ENCODE results near the gene CADM2.

CADM2 gene

GRCh38 chr3:85801955-85802354 lies 843.2 kb downstream of the CADM2 start:
- TF ChIP-seq CTCF (IDR thresholded peaks at IDR 0.05; ENCODE audit: insufficient read depth, low read length, poor library complexity, severe bottlenecking) = peak; percentile 10
- H3K27me3 ChIP-seq (replicated peaks; ENCODE audit: control insufficient read depth, insufficient read depth, low read length) = no peaks in the 10 kb centered on the region
- no peak for DNase-seq (ENCODE audit: extremely low read depth, insufficient read length)
- no peaks in the 10 kb centered on the region for H3K36me3 ChIP-seq (ENCODE audit: control insufficient read depth, insufficient read depth, low read length)
- no peak overlapping the region for H3K4me3 ChIP-seq (replicated peaks; ENCODE audit: low read depth, low read length)

- TF ChIP-seq CTCF (IDR thresholded peaks at IDR 0.05; ENCODE audit: insufficient read depth, low read length, poor library complexity, severe bottlenecking) = no peak
- H3K27me3 ChIP-seq (replicated peaks; ENCODE audit: control insufficient read depth, insufficient read depth, low read length) = no peaks in the 10 kb centered on the region
- H3K36me3 ChIP-seq (ENCODE audit: control insufficient read depth, insufficient read depth, low read length) = no peaks in the 10 kb centered on the region
- H3K4me3 ChIP-seq (replicated peaks; ENCODE audit: low read depth, low read length) = no peak overlapping the region
- no peak for DNase-seq (ENCODE audit: extremely low read depth, insufficient read length)
Measured at GRCh38 chr3:85808755-85809154, 850.0 kb downstream of the CADM2 start.

DNA sequence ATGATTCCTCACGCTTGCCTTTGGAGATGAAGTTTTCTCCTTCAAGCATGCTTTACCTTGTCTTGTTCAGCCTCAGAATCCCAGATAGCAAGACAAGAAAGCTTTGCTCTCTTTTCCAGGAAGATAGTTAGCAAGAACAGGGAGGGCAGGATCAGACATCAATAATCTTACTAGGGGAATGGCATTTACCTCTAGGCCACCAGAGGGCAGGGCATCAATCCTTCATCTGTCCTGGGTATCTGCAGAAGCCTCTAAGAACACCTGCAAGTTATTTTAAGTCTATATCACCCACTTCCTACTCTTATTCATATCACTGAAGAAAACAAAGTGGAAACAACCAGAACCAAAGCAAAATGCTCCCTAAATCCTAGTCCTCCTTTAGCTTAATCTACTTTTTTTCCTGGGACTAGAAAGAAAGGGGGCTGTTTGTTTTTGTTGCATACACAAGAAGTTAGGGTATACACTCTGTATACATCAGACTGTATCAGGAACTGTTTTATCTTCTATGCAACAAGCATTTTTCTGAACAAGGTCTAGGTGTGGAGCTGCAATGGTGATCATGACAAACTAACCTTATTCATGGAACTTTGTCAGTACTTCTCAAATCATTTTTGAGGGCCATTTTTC lies 862.5 kb downstream of the CADM2 start:
- no peak overlapping the region for H3K4me3 ChIP-seq (replicated peaks; ENCODE audit: low read depth, low read length)
- H3K36me3 ChIP-seq (ENCODE audit: control insufficient read depth, insufficient read depth, low read length) = no peaks in the 10 kb centered on the region
- peak; percentile 49 for TF ChIP-seq CTCF (IDR thresholded peaks at IDR 0.05; ENCODE audit: insufficient read depth, low read length, poor library complexity, severe bottlenecking)
- no peaks in the 10 kb centered on the region for H3K27me3 ChIP-seq (replicated peaks; ENCODE audit: control insufficient read depth, insufficient read depth, low read length)
- no peak for DNase-seq (ENCODE audit: extremely low read depth, insufficient read length)

DNA sequence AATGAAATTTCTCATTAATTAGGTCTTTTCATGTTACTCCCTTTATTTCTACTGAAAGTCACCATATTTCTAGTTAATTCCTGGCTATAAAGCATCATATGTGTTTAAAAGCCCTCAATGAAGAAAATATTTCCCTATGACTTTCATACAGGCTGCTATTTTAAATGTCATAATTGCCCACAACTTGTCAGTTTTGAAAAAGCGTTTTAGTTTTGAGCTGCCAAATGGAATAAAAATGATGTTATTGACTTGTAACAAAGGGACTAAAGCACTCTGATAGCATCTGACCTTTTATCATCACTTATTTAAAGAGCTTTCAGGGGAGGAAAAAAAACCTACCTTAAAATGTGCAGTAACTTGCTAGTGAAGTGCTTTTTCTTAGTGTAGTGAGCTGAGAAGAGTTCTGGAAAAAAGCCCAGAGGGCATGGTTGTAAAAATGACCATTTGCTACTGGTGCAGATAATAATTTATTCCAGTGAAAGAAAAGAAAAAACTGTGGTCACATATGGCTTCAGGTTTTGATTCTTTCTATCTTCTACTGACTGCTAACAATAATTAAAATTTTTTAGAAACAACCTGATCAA lies 877.2 kb downstream of the CADM2 start:
- Histone ChIP-seq H3K4me3 (replicated peaks; ENCODE audit: low read depth, low read length) (no peak overlapping the region), H3K27me3 (replicated peaks; ENCODE audit: control insufficient read depth, insufficient read depth, low read length) (no peaks in the 10 kb centered on the region), H3K36me3 (ENCODE audit: control insufficient read depth, insufficient read depth, low read length) (no peaks in the 10 kb centered on the region)
- DNase-seq (ENCODE audit: extremely low read depth, insufficient read length) = no peak
- TF ChIP-seq CTCF (IDR thresholded peaks at IDR 0.05; ENCODE audit: insufficient read depth, low read length, poor library complexity, severe bottlenecking) = no peak

GRCh38 chr3:85837402-85837801 lies 878.6 kb downstream of the CADM2 start:
- no peaks in the 10 kb centered on the region for H3K36me3 ChIP-seq (ENCODE audit: control insufficient read depth, insufficient read depth, low read length)
- TF ChIP-seq CTCF (IDR thresholded peaks at IDR 0.05; ENCODE audit: insufficient read depth, low read length, poor library complexity, severe bottlenecking) = no peak
- DNase-seq (ENCODE audit: extremely low read depth, insufficient read length) = no peak
- no peak overlapping the region for H3K4me3 ChIP-seq (replicated peaks; ENCODE audit: low read depth, low read length)
- H3K27me3 ChIP-seq (replicated peaks; ENCODE audit: control insufficient read depth, insufficient read depth, low read length) = no peaks in the 10 kb centered on the region

All from GM06990 (cell line).